ENCODE measurements around the gene IFRD2. TPM values are rescaled to one million over a fixed set of nuclear protein-coding genes. Genes with fewer than 3 reads are reported as not detected.

IFRD2 gene
- total and polyA plus RNA-seq, 2 of the 8 experiments (the other 6 are each of a cell fraction or from before 2014, with no cell fraction given) = 76.7 to 88.8 TPM

DNA sequence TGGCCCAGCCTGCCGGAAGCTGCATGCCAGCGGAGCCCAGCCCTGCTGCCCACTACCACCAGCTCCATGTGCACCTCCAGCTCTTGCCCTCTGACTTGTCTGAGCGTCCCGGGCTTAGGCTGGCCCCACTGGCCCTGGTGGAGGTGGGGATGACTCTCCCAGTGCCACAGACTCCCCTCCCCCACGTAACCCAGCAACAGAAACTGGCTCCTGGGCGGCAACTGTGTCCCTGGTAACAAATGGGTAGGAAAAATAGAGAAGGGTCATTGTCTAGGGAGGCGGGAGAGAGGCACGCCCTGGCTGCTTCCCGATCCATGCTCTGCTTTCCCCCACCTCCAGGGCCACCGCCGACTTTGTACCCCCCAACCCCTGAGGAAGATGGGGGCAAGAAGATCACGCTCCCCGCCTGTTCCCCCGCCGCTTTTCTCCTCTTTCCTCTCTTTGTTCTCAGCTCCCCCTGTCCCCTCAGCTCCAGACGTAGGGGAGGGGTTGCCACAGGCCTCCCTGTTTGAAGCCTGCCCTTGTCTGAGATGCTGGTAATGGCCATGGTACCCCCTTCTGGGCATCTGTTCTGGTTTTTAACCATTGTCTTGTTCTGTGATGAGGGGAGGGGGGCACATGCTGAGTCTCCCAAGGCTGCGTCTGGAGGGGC, 34.1 kb downstream of the IFRD2 start (continued):
- TF ChIP-seq NANOG (IDR thresholded peaks at IDR 0.05; ENCODE audit: insufficient read depth, low read depth, low read length, poor library complexity, severe bottlenecking) (no peak), YY1 (IDR thresholded peaks at IDR 0.05; ENCODE audit: low read depth, low read length) (no peak), TAF7 (optimal IDR thresholded peaks at IDR 0.05; ENCODE audit: borderline replicate concordance, low read depth, low read length) (no peak), POLR2A (IDR thresholded peaks at IDR 0.05; ENCODE audit: control extremely low read depth in 1 of 2, low read depth in 2 of 2, low read length in 2 of 2) (no peak), EZH2 (IDR thresholded peaks at IDR 0.05; ENCODE audit: low read depth, low read length, severe bottlenecking) (no peak), FOSL1 (IDR thresholded peaks at IDR 0.05; ENCODE audit: insufficient read depth, low read depth, low read length) (no peak), SUZ12 (IDR thresholded peaks at IDR 0.05; ENCODE audit: low read length) (no peak)

Measured in H1 (cell line).